ENCODE measurements around the gene CYP1A2. TPM values are rescaled to one million over a fixed set of nuclear protein-coding genes. Genes with fewer than 3 reads are reported as not detected.

CYP1A2 gene
- total and polyA plus RNA-seq, 9 of the 15 experiments (the other 6 are each of a cell fraction or from before 2014, with no cell fraction given), result not detected

DNA sequence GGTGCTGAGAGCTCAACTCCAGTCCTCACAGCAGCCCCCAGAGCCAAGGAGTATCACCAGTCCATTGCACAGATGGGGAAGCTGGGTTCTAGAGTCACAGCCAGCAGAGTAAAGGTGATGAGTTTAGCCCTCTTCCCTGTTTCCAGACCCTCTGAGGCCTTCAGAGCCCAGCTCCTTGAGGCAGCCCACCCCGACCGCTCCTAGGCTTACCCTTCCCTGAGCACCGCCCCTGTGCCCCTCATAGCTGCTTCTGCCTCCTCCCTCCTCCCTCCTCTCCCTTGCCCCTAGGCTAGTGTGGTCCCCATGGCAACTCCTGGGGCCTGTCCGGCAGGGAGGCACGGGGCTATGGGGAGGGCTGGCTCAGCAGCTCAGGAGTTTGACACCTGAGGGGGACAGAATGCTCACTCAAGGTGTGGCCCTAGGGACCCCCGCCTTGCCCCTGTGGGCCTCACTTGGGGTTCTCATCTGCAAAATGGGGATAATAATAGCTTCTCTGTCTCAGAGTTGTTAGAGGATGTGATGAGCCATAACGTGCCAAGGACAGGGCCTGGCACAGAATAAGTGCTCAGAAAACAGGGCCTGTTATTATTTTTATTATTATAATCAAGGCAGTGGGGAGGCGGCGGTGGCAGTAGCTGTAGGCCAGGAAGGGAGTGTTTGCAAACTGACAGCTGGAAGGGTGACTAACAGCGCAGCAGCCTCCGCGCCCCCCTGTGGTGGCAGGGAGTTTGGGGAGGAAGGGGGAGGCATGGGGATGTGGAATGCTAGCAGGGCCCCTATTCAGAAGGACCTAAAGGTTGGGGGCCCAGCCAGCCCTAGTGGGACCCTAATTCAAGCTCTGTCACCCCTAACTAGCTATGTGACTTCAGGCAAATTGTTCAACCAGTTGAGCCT, 44.7 kb downstream of the CYP1A2 start:
- 87% methylated on average over 12 of the region's 12 CpGs for WGBS (ENCODE audit: insufficient coverage, low coverage, missing lambda C conversion rate)
- peaks cover 48% of the 10 kb centered on the region for H3K79me2 ChIP-seq (ENCODE audit: control insufficient read depth, insufficient read depth, low read length)
- no peaks in the 10 kb centered on the region for H3K27me3 ChIP-seq (ENCODE audit: control insufficient read depth in 2 of 2, insufficient read depth in 2 of 2, low read length in 2 of 2)
- no peak overlapping the region for H3K27ac ChIP-seq (ENCODE audit: extremely low read depth, low read depth, low read length)
- peaks cover 6 to 28% of the 10 kb centered on the region in 2 experiments for H3K4me1 ChIP-seq (replicated peaks in 1 of 2; ENCODE audit: control insufficient read depth in 2 of 2, insufficient read depth in 2 of 2, low read length in 2 of 2)
- intact Hi-C loops (cut with micrococcal nuclease) (no loop called here), in situ Hi-C loops (cut with MboI) (no loop called here)
- H3K9me3 ChIP-seq (replicated peaks; ENCODE audit: control insufficient read depth, insufficient read depth, low read depth, low read length), result no peaks in the 10 kb centered on the region
- H2AFZ ChIP-seq (ENCODE audit: low read depth, low read length), result no peak overlapping the region
- DNase-seq (ENCODE audit: extremely low read depth in 1 of 4, low spot score in 3 of 4) (peak in 2 of 4 experiments; percentile 45 to 51), ATAC-seq (peak; percentile 49; the same call in 2 of the 3 replicates), FAIRE-seq (no peak)
- H3K36me3 ChIP-seq (ENCODE audit: control insufficient read depth, insufficient read depth, low read length), result peaks cover 58% of the 10 kb centered on the region; the same call in 2 of the 3 replicates
- no peaks in the 10 kb centered on the region for H3K9me1 ChIP-seq (ENCODE audit: control insufficient read depth, insufficient read depth, low read length)
- CTCF ChIA-PET (ENCODE audit: low intra/inter-chr PET ratio), result no interaction called here
- BruUV-seq (replicated peaks), result no TSS peak
- peaks cover 27% of the 10 kb centered on the region for H4K20me1 ChIP-seq (replicated peaks; ENCODE audit: control insufficient read depth, insufficient read depth, low read length)
- no peak overlapping the region for H3K4me2 ChIP-seq (ENCODE audit: insufficient read depth, low read length)
- TF ChIP-seq, protein P1, sequence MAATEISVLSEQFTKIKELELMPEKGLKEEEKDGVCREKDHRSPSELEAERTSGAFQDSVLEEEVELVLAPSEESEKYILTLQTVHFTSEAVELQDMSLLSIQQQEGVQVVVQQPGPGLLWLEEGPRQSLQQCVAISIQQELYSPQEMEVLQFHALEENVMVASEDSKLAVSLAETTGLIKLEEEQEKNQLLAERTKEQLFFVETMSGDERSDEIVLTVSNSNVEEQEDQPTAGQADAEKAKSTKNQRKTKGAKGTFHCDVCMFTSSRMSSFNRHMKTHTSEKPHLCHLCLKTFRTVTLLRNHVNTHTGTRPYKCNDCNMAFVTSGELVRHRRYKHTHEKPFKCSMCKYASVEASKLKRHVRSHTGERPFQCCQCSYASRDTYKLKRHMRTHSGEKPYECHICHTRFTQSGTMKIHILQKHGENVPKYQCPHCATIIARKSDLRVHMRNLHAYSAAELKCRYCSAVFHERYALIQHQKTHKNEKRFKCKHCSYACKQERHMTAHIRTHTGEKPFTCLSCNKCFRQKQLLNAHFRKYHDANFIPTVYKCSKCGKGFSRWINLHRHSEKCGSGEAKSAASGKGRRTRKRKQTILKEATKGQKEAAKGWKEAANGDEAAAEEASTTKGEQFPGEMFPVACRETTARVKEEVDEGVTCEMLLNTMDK (IDR thresholded peaks at IDR 0.05; ENCODE audit: borderline replicate concordance, insufficient read depth, low read depth, low read length, poor library complexity, severe bottlenecking), result peak; percentile 18
- TF ChIP-seq POLR2AphosphoS5 (IDR thresholded peaks at IDR 0.05; ENCODE audit: control insufficient read depth, insufficient read depth, low read depth, low read length), result no peak
- TF ChIP-seq, protein P2, sequence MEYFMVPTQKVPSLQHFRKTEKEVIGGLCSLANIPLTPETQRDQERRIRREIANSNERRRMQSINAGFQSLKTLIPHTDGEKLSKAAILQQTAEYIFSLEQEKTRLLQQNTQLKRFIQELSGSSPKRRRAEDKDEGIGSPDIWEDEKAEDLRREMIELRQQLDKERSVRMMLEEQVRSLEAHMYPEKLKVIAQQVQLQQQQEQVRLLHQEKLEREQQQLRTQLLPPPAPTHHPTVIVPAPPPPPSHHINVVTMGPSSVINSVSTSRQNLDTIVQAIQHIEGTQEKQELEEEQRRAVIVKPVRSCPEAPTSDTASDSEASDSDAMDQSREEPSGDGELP (CRISPR knock-in tag; IDR thresholded peaks at IDR 0.05; ENCODE audit: borderline replicate concordance), result 0 out of 2 replicates have a peak, but pooled peaks have one; percentile 17
- peak; percentile 32; the same call in 1 of the 2 replicates for TF ChIP-seq RFX1 (IDR thresholded peaks at IDR 0.05)
- POLR2A ChIA-PET, result interaction anchor here (0.6 to 1.8 kb wide), 3 partner anchors 17 to 142 kb away, joined by 3 to 8 read pairs (median 3); no protein-coding TSS in a partner anchor
- H3K9ac ChIP-seq (ENCODE audit: insufficient read depth in 1 of 2, low read depth in 2 of 2, low read length in 2 of 2), result peak overlapping the region in 1 of 2 experiments; percentile 50; a peak in 2 of 4 replicates
- H3K4me3 ChIP-seq, result no peak overlapping the region

Measured in K562 (cell line).